ENCODE results near the gene TUBB6.

DNA sequence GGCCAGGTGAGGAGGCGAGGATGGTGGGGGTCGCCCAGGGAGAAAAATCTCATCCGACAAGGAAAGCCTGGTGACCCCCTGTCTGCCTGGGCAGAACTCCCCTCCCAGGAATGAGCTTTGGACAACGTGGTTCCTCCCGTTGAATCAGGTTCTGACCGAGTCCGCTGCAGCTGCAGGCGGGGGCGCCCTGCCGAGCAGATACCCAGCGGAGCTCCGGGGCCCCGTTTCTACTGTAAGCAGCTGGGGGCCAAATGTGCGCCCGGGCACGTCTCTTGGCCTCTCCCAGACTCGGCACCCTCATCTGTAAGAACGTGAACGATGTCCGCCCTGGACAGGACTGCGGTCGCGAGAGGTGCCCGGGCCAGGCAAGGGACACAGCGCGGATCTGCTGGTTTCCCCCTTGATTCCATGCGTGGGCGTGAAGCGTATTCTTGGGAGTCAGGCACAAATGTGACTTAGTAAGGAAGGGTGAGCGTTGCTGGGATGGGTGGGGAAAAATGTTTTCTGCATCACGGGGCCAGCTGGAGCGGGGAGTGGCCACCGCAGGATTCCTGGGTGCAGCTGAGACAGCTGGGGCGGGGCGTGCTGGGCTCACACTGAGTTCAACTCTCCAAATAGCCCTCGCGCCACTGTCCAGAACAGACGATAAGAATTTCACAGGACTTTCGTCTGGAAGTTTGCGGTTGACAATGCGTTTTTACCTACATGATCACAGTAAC, 20.2 kb upstream of the TUBB6 start:
- TF ChIP-seq, protein P1, sequence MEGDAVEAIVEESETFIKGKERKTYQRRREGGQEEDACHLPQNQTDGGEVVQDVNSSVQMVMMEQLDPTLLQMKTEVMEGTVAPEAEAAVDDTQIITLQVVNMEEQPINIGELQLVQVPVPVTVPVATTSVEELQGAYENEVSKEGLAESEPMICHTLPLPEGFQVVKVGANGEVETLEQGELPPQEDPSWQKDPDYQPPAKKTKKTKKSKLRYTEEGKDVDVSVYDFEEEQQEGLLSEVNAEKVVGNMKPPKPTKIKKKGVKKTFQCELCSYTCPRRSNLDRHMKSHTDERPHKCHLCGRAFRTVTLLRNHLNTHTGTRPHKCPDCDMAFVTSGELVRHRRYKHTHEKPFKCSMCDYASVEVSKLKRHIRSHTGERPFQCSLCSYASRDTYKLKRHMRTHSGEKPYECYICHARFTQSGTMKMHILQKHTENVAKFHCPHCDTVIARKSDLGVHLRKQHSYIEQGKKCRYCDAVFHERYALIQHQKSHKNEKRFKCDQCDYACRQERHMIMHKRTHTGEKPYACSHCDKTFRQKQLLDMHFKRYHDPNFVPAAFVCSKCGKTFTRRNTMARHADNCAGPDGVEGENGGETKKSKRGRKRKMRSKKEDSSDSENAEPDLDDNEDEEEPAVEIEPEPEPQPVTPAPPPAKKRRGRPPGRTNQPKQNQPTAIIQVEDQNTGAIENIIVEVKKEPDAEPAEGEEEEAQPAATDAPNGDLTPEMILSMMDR (CRISPR knock-in tag; IDR thresholded peaks at IDR 0.05), result peak; percentile 20; the same call in 1 of the 2 replicates
- TF ChIP-seq ZNF354B (CRISPR knock-in tag; IDR thresholded peaks at IDR 0.05), result no peak
- TF ChIP-seq CHD4 (IDR thresholded peaks at IDR 0.05; ENCODE audit: borderline replicate concordance, low read length), result no peak
- TF ChIP-seq GABPA (IDR thresholded peaks at IDR 0.05; ENCODE audit: low read depth, low read length), result no peak
- TF ChIP-seq GABPA (CRISPR knock-in tag; IDR thresholded peaks at IDR 0.05; ENCODE audit: low read depth), result no peak
- no peak for TF ChIP-seq RXRA (CRISPR knock-in tag; IDR thresholded peaks at IDR 0.05)
- TF ChIP-seq KAT7 (CRISPR knock-in tag; IDR thresholded peaks at IDR 0.05; ENCODE audit: borderline replicate concordance), result no peak
- TF ChIP-seq ZNF660 (CRISPR knock-in tag; IDR thresholded peaks at IDR 0.05; ENCODE audit: borderline replicate concordance, low read depth), result no peak
- no peak for TF ChIP-seq NCOR1 (IDR thresholded peaks at IDR 0.05; ENCODE audit: borderline replicate concordance, low read length)
- no peak for TF ChIP-seq POLR2A (IDR thresholded peaks at IDR 0.05; ENCODE audit: insufficient read depth in 1 of 2, low read depth in 2 of 2, low read length in 2 of 2)
- TF ChIP-seq ESRRA (CRISPR knock-in tag; IDR thresholded peaks at IDR 0.05; ENCODE audit: low read depth), result no peak
- no peak for TF ChIP-seq ELF3 (CRISPR knock-in tag; IDR thresholded peaks at IDR 0.05)

Measured in HepG2 (cell line).